ENCODE results near the gene PTK7. TPM values are rescaled to one million over a fixed set of nuclear protein-coding genes. Genes with fewer than 3 reads are reported as not detected.

The PTK7 gene
- total RNA-seq, 1 experiment from 2014 or later: 105 TPM

DNA sequence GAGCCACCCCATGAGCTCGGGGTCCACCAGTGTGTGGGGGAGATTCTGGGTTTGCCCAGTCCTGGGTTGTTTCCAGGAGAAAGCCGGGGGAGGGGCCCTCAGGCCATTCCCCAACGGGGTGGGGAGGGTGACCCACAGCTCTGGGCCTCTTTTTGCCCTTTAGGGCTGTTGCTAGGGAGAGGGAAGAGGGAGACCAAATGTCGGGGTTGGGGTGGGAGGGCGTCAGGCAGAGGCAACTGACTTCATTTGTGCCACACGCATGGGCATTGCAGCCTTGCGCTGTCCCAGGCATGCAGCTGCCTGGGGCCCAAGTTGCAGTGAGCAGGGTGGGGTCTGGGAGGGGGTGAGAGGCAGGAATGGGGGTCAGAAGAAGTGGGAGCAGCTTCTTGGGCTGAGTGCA lies 103.9 kb downstream of the PTK7 start:
- no peak overlapping the region for H3K9ac ChIP-seq (ENCODE audit: low read length)
- CTCF ChIA-PET: no interaction called here
- peaks cover 19 to 32% of the 10 kb centered on the region in 2 experiments for H3K36me3 ChIP-seq (ENCODE audit: control insufficient read depth in 1 of 2, insufficient read depth in 2 of 2, low read length in 2 of 2)
- peaks cover 20% of the 10 kb centered on the region for H3K79me2 ChIP-seq (ENCODE audit: insufficient read depth, low read length)
- peaks cover 3 to 30% of the 10 kb centered on the region in 2 experiments for H3K4me1 ChIP-seq (ENCODE audit: control insufficient read depth in 1 of 2, insufficient read depth in 2 of 2, low read length in 2 of 2)
- H3K9me2 ChIP-seq (ENCODE audit: insufficient read depth): no peaks in the 10 kb centered on the region
- no peak overlapping the region for H2AFZ ChIP-seq (ENCODE audit: low read depth, low read length, poor library complexity, severe bottlenecking)
- intact Hi-C loops (cut with micrococcal nuclease): no loop called here
- no peak for TF ChIP-seq SIN3A (IDR thresholded peaks at IDR 0.05; ENCODE audit: low read depth)
- TF ChIP-seq YY1 (IDR thresholded peaks at IDR 0.05; ENCODE audit: extremely low read depth, insufficient replicate concordance, low read depth, low read length): no peak
- TF ChIP-seq, protein P1, sequence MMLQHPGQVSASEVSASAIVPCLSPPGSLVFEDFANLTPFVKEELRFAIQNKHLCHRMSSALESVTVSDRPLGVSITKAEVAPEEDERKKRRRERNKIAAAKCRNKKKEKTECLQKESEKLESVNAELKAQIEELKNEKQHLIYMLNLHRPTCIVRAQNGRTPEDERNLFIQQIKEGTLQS (IDR thresholded peaks at IDR 0.05): no peak
- H3K4me3 ChIP-seq (replicated peaks in 1 of 2; ENCODE audit: low read depth in 1 of 2, low read length in 2 of 2): no peak overlapping the region
- RAD21 ChIA-PET (ENCODE audit: low non-redundant PET in 1 of 2, low total read pairs in 2 of 2, uncharacterized antibody in 2 of 2, unreplicated experiment in 2 of 2): interaction anchor here in 1 of 2 experiments (0.7 kb wide), 1 partner anchor 53 kb away, joined by 5 read pairs; no protein-coding TSS in a partner anchor
- H3K4me2 ChIP-seq (ENCODE audit: low read length): no peak overlapping the region
- ATAC-seq (no peak), DNase-seq (ENCODE audit: low read depth, low spot score) (no peak)
- no peak overlapping the region for H3K27ac ChIP-seq (ENCODE audit: low read depth, low read length)
- no peaks in the 10 kb centered on the region for H3K27me3 ChIP-seq (ENCODE audit: insufficient read depth, low read length)
- no TSS peak for BruUV-seq (replicated peaks)
- no peaks in the 10 kb centered on the region for H4K20me1 ChIP-seq (ENCODE audit: insufficient read depth)
- no peaks in the 10 kb centered on the region for H3K9me3 ChIP-seq (ENCODE audit: control insufficient read depth in 1 of 2, insufficient read depth in 1 of 2, low read depth in 1 of 2, low read length in 2 of 2)
- POLR2A ChIA-PET: no interaction called here

DNA sequence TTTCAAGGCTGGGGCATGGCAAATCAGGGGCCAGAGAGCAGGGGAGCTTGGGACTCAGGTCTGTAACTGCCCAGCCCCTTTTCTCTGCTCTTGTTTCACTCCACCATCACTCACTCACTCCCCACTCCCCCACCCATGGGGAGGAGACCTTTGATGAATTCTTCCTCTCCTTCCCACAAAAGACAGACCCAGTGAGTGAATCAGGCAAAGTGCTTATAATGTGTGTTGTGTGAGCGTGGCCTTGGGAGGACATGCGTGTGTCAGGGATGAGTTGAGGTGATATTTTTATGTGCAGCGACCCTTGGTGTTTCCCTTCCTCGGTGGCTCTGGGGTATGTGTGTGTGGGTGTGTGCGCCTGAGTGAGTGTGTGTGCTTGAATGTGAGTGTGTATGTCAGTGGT lies 104.9 kb downstream of the PTK7 start:
- H3K4me3 ChIP-seq (replicated peaks in 1 of 2; ENCODE audit: low read depth in 1 of 2, low read length in 2 of 2): peak overlapping the region; percentile 78 to 92; a peak in 3 of 4 replicates
- TF ChIP-seq TCF7L2 (IDR thresholded peaks at IDR 0.05; ENCODE audit: borderline replicate concordance, extremely low read depth, insufficient read depth, insufficient read length): no peak
- TF ChIP-seq, protein P2, sequence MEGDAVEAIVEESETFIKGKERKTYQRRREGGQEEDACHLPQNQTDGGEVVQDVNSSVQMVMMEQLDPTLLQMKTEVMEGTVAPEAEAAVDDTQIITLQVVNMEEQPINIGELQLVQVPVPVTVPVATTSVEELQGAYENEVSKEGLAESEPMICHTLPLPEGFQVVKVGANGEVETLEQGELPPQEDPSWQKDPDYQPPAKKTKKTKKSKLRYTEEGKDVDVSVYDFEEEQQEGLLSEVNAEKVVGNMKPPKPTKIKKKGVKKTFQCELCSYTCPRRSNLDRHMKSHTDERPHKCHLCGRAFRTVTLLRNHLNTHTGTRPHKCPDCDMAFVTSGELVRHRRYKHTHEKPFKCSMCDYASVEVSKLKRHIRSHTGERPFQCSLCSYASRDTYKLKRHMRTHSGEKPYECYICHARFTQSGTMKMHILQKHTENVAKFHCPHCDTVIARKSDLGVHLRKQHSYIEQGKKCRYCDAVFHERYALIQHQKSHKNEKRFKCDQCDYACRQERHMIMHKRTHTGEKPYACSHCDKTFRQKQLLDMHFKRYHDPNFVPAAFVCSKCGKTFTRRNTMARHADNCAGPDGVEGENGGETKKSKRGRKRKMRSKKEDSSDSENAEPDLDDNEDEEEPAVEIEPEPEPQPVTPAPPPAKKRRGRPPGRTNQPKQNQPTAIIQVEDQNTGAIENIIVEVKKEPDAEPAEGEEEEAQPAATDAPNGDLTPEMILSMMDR (IDR thresholded peaks at IDR 0.05 in 2 of 3, conservative IDR thresholded peaks at IDR 0.05 in 1 of 3; ENCODE audit: borderline replicate concordance in 1 of 3, insufficient read depth in 1 of 3, low read depth in 2 of 3, low read length in 2 of 3): no peak
- no peaks in the 10 kb centered on the region for H3K9me3 ChIP-seq (ENCODE audit: control insufficient read depth in 1 of 2, insufficient read depth in 1 of 2, low read depth in 1 of 2, low read length in 2 of 2)
- peaks cover 15 to 23% of the 10 kb centered on the region in 2 experiments; a peak in 3 of 4 replicates for H3K36me3 ChIP-seq (ENCODE audit: control insufficient read depth in 1 of 2, insufficient read depth in 2 of 2, low read length in 2 of 2)
- H4K20me1 ChIP-seq (ENCODE audit: insufficient read depth): no peaks in the 10 kb centered on the region
- ChIA-PET CTCF (no interaction called here), POLR2A (interaction anchor here (0.5 kb wide), 1 partner anchor 300 kb away, joined by 6 read pairs; no protein-coding TSS in a partner anchor), RAD21 (ENCODE audit: low non-redundant PET in 1 of 2, low total read pairs in 2 of 2, uncharacterized antibody in 2 of 2, unreplicated experiment in 2 of 2) (no interaction called here)
- H3K27me3 ChIP-seq (ENCODE audit: insufficient read depth, low read length): no peaks in the 10 kb centered on the region
- peaks cover 11% of the 10 kb centered on the region for H3K79me2 ChIP-seq (ENCODE audit: insufficient read depth, low read length)
- no peaks in the 10 kb centered on the region for H3K9me2 ChIP-seq (ENCODE audit: insufficient read depth)
- H3K4me1 ChIP-seq (ENCODE audit: control insufficient read depth in 1 of 2, insufficient read depth in 2 of 2, low read length in 2 of 2): peaks cover 2 to 28% of the 10 kb centered on the region in 2 experiments; a peak in 3 of 4 replicates
- BruUV-seq (replicated peaks): no TSS peak
- intact Hi-C loops (cut with micrococcal nuclease): no loop called here
- no peak overlapping the region for H2AFZ ChIP-seq (ENCODE audit: low read depth, low read length, poor library complexity, severe bottlenecking)
- peak overlapping the region; percentile 65 for H3K27ac ChIP-seq (ENCODE audit: low read depth, low read length)
- ATAC-seq (no peak), DNase-seq (ENCODE audit: low read depth, low spot score) (no peak)
- peak overlapping the region; percentile 76; the same call in 1 of the 2 replicates for H3K9ac ChIP-seq (ENCODE audit: low read length)
- H3K4me2 ChIP-seq (ENCODE audit: low read length): peak overlapping the region; percentile 86
